ENCODE data around the gene SH2D1B. TPM values are rescaled to one million over a fixed set of nuclear protein-coding genes. Genes with fewer than 3 reads are reported as not detected.

Gene SH2D1B
- total RNA-seq, 1 donor from 2014 or later: not detected

DNA sequence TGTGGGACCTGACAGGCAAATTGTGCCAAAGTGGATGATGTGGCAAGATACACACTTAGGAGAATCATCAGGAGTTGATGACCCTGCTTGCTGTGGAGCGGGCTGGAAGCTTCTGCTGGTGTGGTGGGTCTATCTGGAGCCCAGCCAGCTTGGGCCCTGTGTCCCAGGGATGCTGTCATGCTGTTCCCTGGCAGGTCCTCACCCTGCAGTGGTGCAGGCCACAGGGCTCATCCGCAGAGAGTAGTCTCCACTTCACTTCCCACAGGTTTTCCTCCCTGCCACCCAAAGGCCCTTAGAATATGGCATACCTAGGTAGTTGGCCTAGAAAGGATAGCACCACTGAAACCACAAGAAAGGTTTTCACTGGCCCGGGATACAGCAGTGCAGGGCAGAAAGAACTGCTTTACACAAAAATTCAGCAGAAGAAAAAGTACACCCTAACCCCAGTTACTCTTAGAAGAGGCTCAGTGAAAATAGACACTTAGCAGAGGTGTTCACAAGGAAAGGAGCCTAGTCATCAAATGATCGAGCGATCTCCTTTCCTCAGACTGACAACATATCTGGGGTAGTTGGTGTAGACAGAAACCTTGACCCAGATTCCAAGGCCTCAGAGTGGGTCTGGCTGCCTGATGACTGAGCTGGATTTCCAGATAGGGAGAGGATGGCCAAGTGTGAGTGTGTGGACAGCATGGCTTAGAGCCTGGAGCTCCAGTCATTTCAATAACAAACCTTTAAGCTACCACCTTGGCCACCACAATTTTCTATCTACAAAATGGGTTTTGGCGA, 31.7 kb downstream of the SH2D1B start:
- DNase-seq (ENCODE audit: low read depth) (no peak), FAIRE-seq (no peak)
- no peak overlapping the region for H3K27ac ChIP-seq (ENCODE audit: low read depth, low read length)
- H3K4me1 ChIP-seq (ENCODE audit: insufficient read depth, low read length): no peaks in the 10 kb centered on the region
- H3K27me3 ChIP-seq (ENCODE audit: insufficient read depth, low read length): peaks cover 4% of the 10 kb centered on the region
- H3K9me3 ChIP-seq (ENCODE audit: insufficient read depth, low read depth, low read length): no peaks in the 10 kb centered on the region
- Mint-ChIP-seq H3K9me3 (ENCODE audit: unreplicated experiment) (no peaks in the 10 kb centered on the region), H3K4me1 (ENCODE audit: low read depth, unreplicated experiment) (peaks cover 1% of the 10 kb centered on the region), H3K27ac (ENCODE audit: unreplicated experiment) (no peak overlapping the region), H3K4me3 (ENCODE audit: unreplicated experiment) (no peak overlapping the region), H3K27me3 (ENCODE audit: low read depth, unreplicated experiment) (peaks cover 15% of the 10 kb centered on the region), H3K36me3 (ENCODE audit: low read depth, unreplicated experiment) (peaks cover 5% of the 10 kb centered on the region)
- no peak overlapping the region for H3K4me2 ChIP-seq (ENCODE audit: low read length)
- no peak for TF ChIP-seq EZH2 (IDR thresholded peaks at IDR 0.05; ENCODE audit: insufficient read depth, low read length)
- no peak for TF ChIP-seq CTCF (IDR thresholded peaks at IDR 0.05; ENCODE audit: insufficient read depth, low read depth, low read length)
- H3K9ac ChIP-seq (ENCODE audit: low read length): no peak overlapping the region
- no peak overlapping the region for H3K4me3 ChIP-seq (ENCODE audit: insufficient read depth, low read depth, low read length)
- no peaks in the 10 kb centered on the region for H3K79me2 ChIP-seq (ENCODE audit: insufficient read depth, low read length)
- no peaks in the 10 kb centered on the region for H4K20me1 ChIP-seq (ENCODE audit: insufficient read depth, low read length)
- no peak overlapping the region for H2AFZ ChIP-seq (ENCODE audit: low read depth, low read length)
- no peaks in the 10 kb centered on the region for H3K36me3 ChIP-seq (ENCODE audit: insufficient read depth, low read length)

DNA sequence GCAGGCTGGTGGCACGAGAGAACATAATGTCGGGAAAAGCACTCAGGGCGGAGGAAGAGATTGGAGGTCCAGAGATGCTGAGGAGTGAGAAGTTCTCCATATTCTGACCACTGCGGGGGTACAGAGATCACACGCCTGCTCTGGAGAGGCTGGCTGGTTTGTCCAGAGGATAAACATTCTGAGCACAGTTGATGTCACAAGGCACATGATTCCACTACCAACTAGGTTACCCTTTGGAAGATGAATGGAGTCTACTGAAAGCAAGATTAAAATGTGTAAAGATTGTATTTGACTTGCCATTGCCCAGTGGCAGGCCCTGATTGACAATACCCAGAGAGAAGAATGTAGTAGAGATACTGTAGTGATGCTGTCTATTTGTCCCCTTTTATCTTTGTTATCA, 35.2 kb downstream of the SH2D1B start, which contains the start of gene SPATA46:
Gene SPATA46, minus strand, starts transcription at position 164 of the 400 bp plus-strand sequence. Its CDS starts 64 bp downstream, at position 100.
- Histone ChIP-seq H3K4me1 (ENCODE audit: insufficient read depth, low read length) (peaks cover 19% of the 10 kb centered on the region), H3K9me3 (ENCODE audit: insufficient read depth, low read depth, low read length) (no peaks in the 10 kb centered on the region), H3K79me2 (ENCODE audit: insufficient read depth, low read length) (no peaks in the 10 kb centered on the region), H3K9ac (ENCODE audit: low read length) (no peak within 1 kb of the TSS), H3K27me3 (ENCODE audit: insufficient read depth, low read length) (no peaks in the 10 kb centered on the region), H4K20me1 (ENCODE audit: insufficient read depth, low read length) (no peaks in the 10 kb centered on the region), H3K27ac (ENCODE audit: low read depth, low read length) (no peak within 1 kb of the TSS), H3K36me3 (ENCODE audit: insufficient read depth, low read length) (no peaks in the 10 kb centered on the region), H2AFZ (ENCODE audit: low read depth, low read length) (no peak within 1 kb of the TSS), H3K4me2 (ENCODE audit: low read length) (no peak within 1 kb of the TSS), H3K4me3 (ENCODE audit: insufficient read depth, low read depth, low read length) (no peak within 1 kb of the TSS)
- Mint-ChIP-seq H3K27me3 (ENCODE audit: low read depth, unreplicated experiment) (peaks cover 8% of the 10 kb centered on the region), H3K4me1 (ENCODE audit: low read depth, unreplicated experiment) (peaks cover 17% of the 10 kb centered on the region), H3K27ac (ENCODE audit: unreplicated experiment) (no peak within 1 kb of the TSS), H3K36me3 (ENCODE audit: low read depth, unreplicated experiment) (no peaks in the 10 kb centered on the region), H3K4me3 (ENCODE audit: unreplicated experiment) (no peak within 1 kb of the TSS), H3K9me3 (ENCODE audit: unreplicated experiment) (no peaks in the 10 kb centered on the region)
- DNase-seq (ENCODE audit: low read depth) (no peak), FAIRE-seq (no peak)
- TF ChIP-seq CTCF (IDR thresholded peaks at IDR 0.05; ENCODE audit: insufficient read depth, low read depth, low read length): no peak
- no peak for TF ChIP-seq EZH2 (IDR thresholded peaks at IDR 0.05; ENCODE audit: insufficient read depth, low read length)

DNA sequence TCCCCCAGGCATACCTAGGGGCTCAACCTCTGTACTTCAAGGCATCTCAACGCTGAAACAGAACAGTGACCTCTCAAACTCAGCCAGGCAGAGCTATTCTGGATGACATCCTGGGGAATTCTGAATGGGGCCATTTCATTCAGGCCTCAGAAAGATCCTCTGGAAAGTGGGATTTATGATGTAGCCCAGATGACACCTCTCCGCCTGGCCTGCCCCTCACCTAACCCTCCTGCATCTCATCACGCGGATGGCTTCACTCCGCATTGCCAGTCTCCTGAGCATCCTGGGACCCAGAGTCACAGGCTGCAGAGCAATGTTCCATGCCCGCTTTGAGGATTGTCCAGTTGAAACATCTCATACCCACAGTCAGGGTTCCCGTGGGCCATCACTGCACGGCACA, 36.5 kb downstream of the SH2D1B start:
- no peaks in the 10 kb centered on the region for H3K79me2 ChIP-seq (ENCODE audit: insufficient read depth, low read length)
- no peaks in the 10 kb centered on the region for H3K36me3 ChIP-seq (ENCODE audit: insufficient read depth, low read length)
- DNase-seq (ENCODE audit: low read depth) (no peak), FAIRE-seq (no peak)
- Mint-ChIP-seq H3K36me3 (ENCODE audit: low read depth, unreplicated experiment) (no peaks in the 10 kb centered on the region), H3K9me3 (ENCODE audit: unreplicated experiment) (no peaks in the 10 kb centered on the region), H3K4me1 (ENCODE audit: low read depth, unreplicated experiment) (peaks cover 19% of the 10 kb centered on the region), H3K27me3 (ENCODE audit: low read depth, unreplicated experiment) (peaks cover 8% of the 10 kb centered on the region), H3K27ac (ENCODE audit: unreplicated experiment) (no peak overlapping the region), H3K4me3 (ENCODE audit: unreplicated experiment) (no peak overlapping the region)
- no peak overlapping the region for H3K4me2 ChIP-seq (ENCODE audit: low read length)
- H3K4me3 ChIP-seq (ENCODE audit: insufficient read depth, low read depth, low read length): no peak overlapping the region
- TF ChIP-seq CTCF (IDR thresholded peaks at IDR 0.05; ENCODE audit: insufficient read depth, low read depth, low read length): no peak
- TF ChIP-seq EZH2 (IDR thresholded peaks at IDR 0.05; ENCODE audit: insufficient read depth, low read length): no peak
- no peaks in the 10 kb centered on the region for H3K27me3 ChIP-seq (ENCODE audit: insufficient read depth, low read length)
- no peaks in the 10 kb centered on the region for H4K20me1 ChIP-seq (ENCODE audit: insufficient read depth, low read length)
- H3K9me3 ChIP-seq (ENCODE audit: insufficient read depth, low read depth, low read length): no peaks in the 10 kb centered on the region
- H3K4me1 ChIP-seq (ENCODE audit: insufficient read depth, low read length): peaks cover 20% of the 10 kb centered on the region
- no peak overlapping the region for H3K27ac ChIP-seq (ENCODE audit: low read depth, low read length)
- H2AFZ ChIP-seq (ENCODE audit: low read depth, low read length): no peak overlapping the region
- no peak overlapping the region for H3K9ac ChIP-seq (ENCODE audit: low read length)

All from astrocyte (in vitro differentiated cells and primary cell).